Measurements from ENCODE around the gene IFIH1. TPM values are rescaled to one million over a fixed set of nuclear protein-coding genes. Genes with fewer than 3 reads are reported as not detected.

The IFIH1 gene
- total RNA-seq, 3 donors from 2014 or later (not counting 1 experiment from before 2014, with no cell fraction given) = 36.7 to 57.4 (median 36.9) TPM

DNA sequence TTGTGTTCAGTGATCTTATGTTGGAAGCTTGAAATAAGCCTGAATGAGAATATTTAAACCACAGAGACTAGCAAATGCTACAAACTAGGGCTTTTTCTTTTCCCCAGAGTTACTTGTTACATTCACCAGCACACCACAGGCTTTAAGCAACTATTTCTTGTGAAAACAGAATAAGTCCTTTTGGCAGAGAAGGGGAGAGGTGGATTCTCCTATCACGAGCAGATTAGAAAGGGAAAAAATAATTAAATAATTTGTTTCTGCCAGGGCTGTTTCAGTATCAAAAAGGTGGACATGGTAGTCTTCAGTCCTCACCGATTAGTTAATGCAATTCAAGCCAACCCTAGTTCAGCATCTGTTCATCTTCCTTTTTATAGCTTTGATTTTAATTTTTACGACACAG lies 12.6 kb downstream of the IFIH1 start:
- no peak for ATAC-seq
- Histone ChIP-seq H3K4me3 (ENCODE audit: low read length) (no peak overlapping the region), H3K4me1 (ENCODE audit: control insufficient read depth, insufficient read depth, low read length) (peaks cover 7% of the 10 kb centered on the region), H3K36me3 (ENCODE audit: control insufficient read depth, insufficient read depth, low read length) (peaks cover 27% of the 10 kb centered on the region), H3K27me3 (ENCODE audit: control insufficient read depth, insufficient read depth, low read length) (no peaks in the 10 kb centered on the region), H3K27ac (ENCODE audit: low read length) (no peak overlapping the region), H3K9me3 (ENCODE audit: control insufficient read depth, insufficient read depth, low read length) (no peaks in the 10 kb centered on the region)
- no peaks in the 10 kb centered on the region for H3K9me3 Mint-ChIP-seq
- WGBS (ENCODE audit: insufficient coverage) = 96% methylated on average over 3 of the region's 3 CpGs
- no peak overlapping the region for H3K27ac Mint-ChIP-seq
- H3K27me3 Mint-ChIP-seq (ENCODE audit: low read depth in 2 of 2) = no peaks in the 10 kb centered on the region
- no peaks in the 10 kb centered on the region for H3K36me3 Mint-ChIP-seq
- intact Hi-C loops (cut with micrococcal nuclease) = no loop called here
- TF ChIP-seq, protein P1, sequence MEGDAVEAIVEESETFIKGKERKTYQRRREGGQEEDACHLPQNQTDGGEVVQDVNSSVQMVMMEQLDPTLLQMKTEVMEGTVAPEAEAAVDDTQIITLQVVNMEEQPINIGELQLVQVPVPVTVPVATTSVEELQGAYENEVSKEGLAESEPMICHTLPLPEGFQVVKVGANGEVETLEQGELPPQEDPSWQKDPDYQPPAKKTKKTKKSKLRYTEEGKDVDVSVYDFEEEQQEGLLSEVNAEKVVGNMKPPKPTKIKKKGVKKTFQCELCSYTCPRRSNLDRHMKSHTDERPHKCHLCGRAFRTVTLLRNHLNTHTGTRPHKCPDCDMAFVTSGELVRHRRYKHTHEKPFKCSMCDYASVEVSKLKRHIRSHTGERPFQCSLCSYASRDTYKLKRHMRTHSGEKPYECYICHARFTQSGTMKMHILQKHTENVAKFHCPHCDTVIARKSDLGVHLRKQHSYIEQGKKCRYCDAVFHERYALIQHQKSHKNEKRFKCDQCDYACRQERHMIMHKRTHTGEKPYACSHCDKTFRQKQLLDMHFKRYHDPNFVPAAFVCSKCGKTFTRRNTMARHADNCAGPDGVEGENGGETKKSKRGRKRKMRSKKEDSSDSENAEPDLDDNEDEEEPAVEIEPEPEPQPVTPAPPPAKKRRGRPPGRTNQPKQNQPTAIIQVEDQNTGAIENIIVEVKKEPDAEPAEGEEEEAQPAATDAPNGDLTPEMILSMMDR (IDR thresholded peaks at IDR 0.05) = no peak
- H3K4me3 Mint-ChIP-seq = no peak overlapping the region
- peaks cover 17 to 22% of the 10 kb centered on the region in 2 donors for H3K4me1 Mint-ChIP-seq
- DNase-seq = no peak

DNA sequence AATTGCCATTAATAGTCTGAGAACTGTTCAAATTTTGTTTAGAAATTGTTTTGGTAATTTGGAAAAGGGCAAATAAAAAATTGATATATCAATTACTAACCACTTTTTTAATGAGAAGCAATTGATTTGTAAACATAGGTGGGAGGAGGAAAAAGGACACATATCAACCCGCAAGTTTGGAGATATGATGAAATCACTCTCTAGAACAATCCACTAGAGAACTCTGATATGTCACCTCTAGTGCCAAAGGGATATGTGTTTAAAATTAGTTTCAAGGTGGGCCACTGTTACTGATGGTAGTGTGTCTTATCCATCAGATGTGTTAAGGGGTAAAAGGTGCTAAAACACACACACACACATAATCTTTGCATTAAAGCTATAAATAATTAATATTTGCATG lies 16.6 kb downstream of the IFIH1 start:
- Histone ChIP-seq H3K36me3 (ENCODE audit: control insufficient read depth, insufficient read depth, low read length) (peaks cover 12% of the 10 kb centered on the region), H3K9me3 (ENCODE audit: control insufficient read depth, insufficient read depth, low read length) (no peaks in the 10 kb centered on the region), H3K4me1 (ENCODE audit: control insufficient read depth, insufficient read depth, low read length) (no peaks in the 10 kb centered on the region), H3K27me3 (ENCODE audit: control insufficient read depth, insufficient read depth, low read length) (no peaks in the 10 kb centered on the region), H3K27ac (ENCODE audit: low read length) (no peak overlapping the region), H3K4me3 (ENCODE audit: low read length) (no peak overlapping the region)
- Mint-ChIP-seq H3K4me1 (no peaks in the 10 kb centered on the region), H3K27ac (no peak overlapping the region), H3K27me3 (ENCODE audit: low read depth in 2 of 2) (no peaks in the 10 kb centered on the region), H3K9me3 (no peaks in the 10 kb centered on the region), H3K4me3 (no peak overlapping the region), H3K36me3 (no peaks in the 10 kb centered on the region)
- DNase-seq = no peak
- TF ChIP-seq, protein P1 (IDR thresholded peaks at IDR 0.05) = no peak
- no peak for ATAC-seq
- intact Hi-C loops (cut with micrococcal nuclease) = no loop called here
- 100% methylated on average over 1 of the region's 1 CpG for WGBS (ENCODE audit: insufficient coverage)

DNA sequence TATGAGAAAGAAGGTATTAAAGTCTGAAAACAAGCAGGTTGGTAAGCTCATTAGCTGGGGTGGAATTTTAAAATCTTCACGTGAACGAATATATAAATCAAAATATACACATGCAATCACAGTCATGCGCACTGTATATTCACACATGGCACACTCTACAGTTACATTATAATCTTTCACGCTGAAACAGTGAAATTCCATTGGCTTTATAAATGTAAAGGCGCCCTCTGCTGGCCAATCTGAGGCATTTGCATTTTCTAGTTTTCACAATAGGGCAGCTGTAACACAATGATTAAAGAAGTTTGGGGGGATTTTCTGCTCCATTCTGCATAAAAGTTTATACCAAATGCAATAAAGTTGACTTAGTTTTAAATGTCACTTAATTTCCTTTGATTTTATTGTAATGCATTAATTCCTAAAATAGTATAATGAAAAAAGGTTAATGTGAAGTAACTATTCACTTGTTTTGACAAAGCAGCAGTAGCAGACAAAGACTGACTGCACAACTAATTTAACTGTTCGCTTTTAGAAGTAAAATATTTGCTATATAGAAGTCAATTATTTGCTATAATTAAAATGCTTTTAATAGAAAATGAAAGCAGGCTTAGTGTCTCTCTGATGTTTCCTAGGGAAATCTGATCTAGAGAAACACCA lies 17.2 kb downstream of the IFIH1 start:
- no peaks in the 10 kb centered on the region for H3K9me3 Mint-ChIP-seq
- DNase-seq (peak; percentile 34 to 82), ATAC-seq (peak; percentile 78 to 87 (median 84))
- Histone ChIP-seq H3K4me1 (ENCODE audit: control insufficient read depth, insufficient read depth, low read length) (no peaks in the 10 kb centered on the region), H3K9me3 (ENCODE audit: control insufficient read depth, insufficient read depth, low read length) (no peaks in the 10 kb centered on the region), H3K27ac (ENCODE audit: low read length) (no peak overlapping the region), H3K27me3 (ENCODE audit: control insufficient read depth, insufficient read depth, low read length) (no peaks in the 10 kb centered on the region), H3K4me3 (ENCODE audit: low read length) (no peak overlapping the region), H3K36me3 (ENCODE audit: control insufficient read depth, insufficient read depth, low read length) (peaks cover 8% of the 10 kb centered on the region)
- TF ChIP-seq, protein P1 (IDR thresholded peaks at IDR 0.05) = peak; percentile 98
- H3K4me3 Mint-ChIP-seq = no peak overlapping the region
- H3K27ac Mint-ChIP-seq = no peak overlapping the region
- intact Hi-C loops (cut with micrococcal nuclease) = no loop called here
- no peaks in the 10 kb centered on the region for H3K36me3 Mint-ChIP-seq
- no peaks in the 10 kb centered on the region for H3K4me1 Mint-ChIP-seq
- H3K27me3 Mint-ChIP-seq (ENCODE audit: low read depth in 2 of 2) = no peaks in the 10 kb centered on the region
- 15% methylated on average over 5 of the region's 6 CpGs for WGBS (ENCODE audit: insufficient coverage)

DNA sequence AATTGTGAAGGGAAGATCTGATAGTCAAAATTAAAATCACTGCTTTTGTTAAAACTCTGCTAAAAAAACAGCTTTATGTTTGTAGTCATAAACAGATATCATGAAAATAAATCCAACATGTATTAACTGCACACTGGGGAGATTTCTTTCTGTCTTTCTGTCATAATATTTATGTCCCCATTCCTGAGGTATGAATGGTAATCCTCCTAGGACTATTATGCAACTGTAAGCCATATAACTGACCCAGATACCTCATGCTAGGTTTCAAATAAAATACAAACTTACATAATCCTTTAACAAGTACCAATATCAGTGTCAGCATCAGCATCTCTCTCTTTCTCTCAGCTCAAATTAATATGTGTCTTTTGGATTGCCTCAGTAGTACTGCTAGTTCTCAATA lies 18.2 kb downstream of the IFIH1 start:
- no peak for ATAC-seq

More for the DNA sequence above, 18.2 kb downstream of the IFIH1 start:
- Histone ChIP-seq H3K27ac (ENCODE audit: low read length) (no peak overlapping the region), H3K9me3 (ENCODE audit: control insufficient read depth, insufficient read depth, low read length) (no peaks in the 10 kb centered on the region), H3K4me1 (ENCODE audit: control insufficient read depth, insufficient read depth, low read length) (no peaks in the 10 kb centered on the region), H3K4me3 (ENCODE audit: low read length) (no peak overlapping the region), H3K27me3 (ENCODE audit: control insufficient read depth, insufficient read depth, low read length) (no peaks in the 10 kb centered on the region), H3K36me3 (ENCODE audit: control insufficient read depth, insufficient read depth, low read length) (peaks cover 3% of the 10 kb centered on the region)
- no peak overlapping the region for H3K27ac Mint-ChIP-seq
- H3K27me3 Mint-ChIP-seq (ENCODE audit: low read depth in 2 of 2) = no peaks in the 10 kb centered on the region
- TF ChIP-seq, protein P1 (IDR thresholded peaks at IDR 0.05) = no peak
- no peak overlapping the region for H3K4me3 Mint-ChIP-seq
- no peaks in the 10 kb centered on the region for H3K9me3 Mint-ChIP-seq
- intact Hi-C loops (cut with micrococcal nuclease) = no loop called here
- H3K4me1 Mint-ChIP-seq = no peaks in the 10 kb centered on the region
- no peak for DNase-seq
- H3K36me3 Mint-ChIP-seq = no peaks in the 10 kb centered on the region
